ENCODE measurements around the gene CLCN5.

The CLCN5 gene

DNA sequence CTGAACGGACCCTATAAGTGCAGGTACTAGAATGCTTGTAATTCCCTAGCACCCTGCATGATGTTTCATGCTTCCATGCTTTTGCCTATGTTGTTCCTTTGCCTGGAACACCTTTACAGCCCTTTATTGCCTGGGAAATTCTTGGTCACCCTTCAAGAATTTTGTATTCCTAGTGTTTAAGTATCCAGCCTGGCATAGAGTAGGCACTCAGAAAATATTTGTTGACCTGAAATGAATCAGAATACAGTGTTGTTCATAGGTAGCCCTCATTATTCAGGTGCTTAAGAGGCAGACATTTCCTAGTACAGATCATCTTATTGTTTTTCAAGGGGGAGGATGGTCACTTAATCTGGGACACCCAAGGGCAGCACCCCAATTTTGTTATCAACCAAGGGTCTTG, 203.1 kb downstream of the CLCN5 start:
- Histone ChIP-seq H3K79me2 (ENCODE audit: insufficient read depth, low read length) (no peaks in the 10 kb centered on the region), H3K9me3 (ENCODE audit: insufficient read depth, low read length) (no peaks in the 10 kb centered on the region), H3K4me2 (ENCODE audit: low read depth, low read length, poor library complexity, severe bottlenecking) (no peak overlapping the region), H4K20me1 (ENCODE audit: low read depth, low read length) (no peaks in the 10 kb centered on the region), H3K9me2 (replicated peaks; ENCODE audit: insufficient read depth, low read length) (no peaks in the 10 kb centered on the region), H3K36me3 (ENCODE audit: low read length) (no peaks in the 10 kb centered on the region), H2AFZ (ENCODE audit: low read depth, low read length, severe bottlenecking) (no peak overlapping the region), H3F3A (ENCODE audit: insufficient read depth) (no peaks in the 10 kb centered on the region), H3K4me3 (ENCODE audit: insufficient read depth, low read length, poor library complexity, severe bottlenecking) (no peak overlapping the region), H3K27ac (ENCODE audit: low read depth, low read length) (no peak overlapping the region), H3K9ac (ENCODE audit: low read length) (no peak overlapping the region), H3K27me3 (ENCODE audit: low read length) (no peaks in the 10 kb centered on the region)
- no peak for TF ChIP-seq EZH2phosphoT487 (conservative IDR thresholded peaks at IDR 0.05; ENCODE audit: low read length)
- TF ChIP-seq, protein P1, sequence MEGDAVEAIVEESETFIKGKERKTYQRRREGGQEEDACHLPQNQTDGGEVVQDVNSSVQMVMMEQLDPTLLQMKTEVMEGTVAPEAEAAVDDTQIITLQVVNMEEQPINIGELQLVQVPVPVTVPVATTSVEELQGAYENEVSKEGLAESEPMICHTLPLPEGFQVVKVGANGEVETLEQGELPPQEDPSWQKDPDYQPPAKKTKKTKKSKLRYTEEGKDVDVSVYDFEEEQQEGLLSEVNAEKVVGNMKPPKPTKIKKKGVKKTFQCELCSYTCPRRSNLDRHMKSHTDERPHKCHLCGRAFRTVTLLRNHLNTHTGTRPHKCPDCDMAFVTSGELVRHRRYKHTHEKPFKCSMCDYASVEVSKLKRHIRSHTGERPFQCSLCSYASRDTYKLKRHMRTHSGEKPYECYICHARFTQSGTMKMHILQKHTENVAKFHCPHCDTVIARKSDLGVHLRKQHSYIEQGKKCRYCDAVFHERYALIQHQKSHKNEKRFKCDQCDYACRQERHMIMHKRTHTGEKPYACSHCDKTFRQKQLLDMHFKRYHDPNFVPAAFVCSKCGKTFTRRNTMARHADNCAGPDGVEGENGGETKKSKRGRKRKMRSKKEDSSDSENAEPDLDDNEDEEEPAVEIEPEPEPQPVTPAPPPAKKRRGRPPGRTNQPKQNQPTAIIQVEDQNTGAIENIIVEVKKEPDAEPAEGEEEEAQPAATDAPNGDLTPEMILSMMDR (IDR thresholded peaks at IDR 0.05; ENCODE audit: insufficient read depth, low read length, poor library complexity, severe bottlenecking) = no peak

DNA sequence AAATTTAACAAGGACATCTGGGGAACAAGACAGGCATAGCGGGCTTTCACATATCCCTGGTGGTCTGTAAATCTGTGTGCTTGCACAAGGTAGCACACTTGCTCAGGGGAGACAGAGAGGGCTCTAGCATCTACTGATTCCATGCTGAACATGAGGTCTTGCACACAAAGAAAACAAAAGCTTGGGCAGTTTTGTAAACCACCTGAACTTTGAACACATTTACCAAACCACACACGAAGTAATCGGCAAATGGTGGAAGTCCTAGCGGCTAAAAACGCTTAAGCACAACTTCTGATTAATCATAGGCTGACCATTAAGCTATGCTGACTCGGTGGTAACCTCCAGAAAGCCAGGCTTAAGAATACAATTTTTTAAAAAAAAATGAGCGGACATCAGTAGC, 225.6 kb downstream of the CLCN5 start:
- Histone ChIP-seq H3K27ac (ENCODE audit: low read depth, low read length) (no peak overlapping the region), H3K9me2 (replicated peaks; ENCODE audit: insufficient read depth, low read length) (no peaks in the 10 kb centered on the region), H3K9ac (ENCODE audit: low read length) (no peak overlapping the region), H3K27me3 (ENCODE audit: low read length) (no peaks in the 10 kb centered on the region), H3K79me2 (ENCODE audit: insufficient read depth, low read length) (no peaks in the 10 kb centered on the region), H3K4me2 (ENCODE audit: low read depth, low read length, poor library complexity, severe bottlenecking) (no peak overlapping the region), H3K4me3 (ENCODE audit: insufficient read depth, low read length, poor library complexity, severe bottlenecking) (no peak overlapping the region), H3F3A (ENCODE audit: insufficient read depth) (no peaks in the 10 kb centered on the region), H3K9me3 (ENCODE audit: insufficient read depth, low read length) (no peaks in the 10 kb centered on the region), H2AFZ (ENCODE audit: low read depth, low read length, severe bottlenecking) (no peak overlapping the region), H3K36me3 (ENCODE audit: low read length) (no peaks in the 10 kb centered on the region), H4K20me1 (ENCODE audit: low read depth, low read length) (no peaks in the 10 kb centered on the region)
- TF ChIP-seq EZH2phosphoT487 (conservative IDR thresholded peaks at IDR 0.05; ENCODE audit: low read length) = no peak
- TF ChIP-seq, protein P1 (IDR thresholded peaks at IDR 0.05; ENCODE audit: insufficient read depth, low read length, poor library complexity, severe bottlenecking) = no peak

Measured in SU-DHL-6 (cell line).